IPS DF 4.7 (cell line): ENCODE data around the gene GUSB.
"Not testable (repeated sequence)": the region's sequence is repeated elsewhere in the genome, so short reads cannot be mapped to it uniquely, and the experiment has no call there.

Experiments used
- DNase-seq: peaks from one replicate; pipeline ENCODE4 v3.0.0-alpha.2; 2013; ENCODE audit warnings: low spot score; ENCODE audit errors: extremely low read depth

The GUSB gene

GRCh38 chr7:65975814-65976445 lies 6.1 kb downstream of the GUSB start:
- DNase-seq, result no peak

GRCh38 chr7:65974876-65975275 lies 7.1 kb downstream of the GUSB start:
- no peak for DNase-seq

GRCh38 chr7:65974191-65974801 lies 7.7 kb downstream of the GUSB start:
- no peak for DNase-seq

- no peak for DNase-seq
Observed at GRCh38 chr7:65972976-65973375, 9.0 kb downstream of the GUSB start.

GRCh38 chr7:65971021-65971420 lies 11.0 kb downstream of the GUSB start:
- no peak for DNase-seq

- DNase-seq, result no peak
Observed at GRCh38 chr7:65968256-65969185, 13.5 kb downstream of the GUSB start.

GRCh38 chr7:65967361-65968155 lies 14.5 kb downstream of the GUSB start:
- DNase-seq, result no peak

GRCh38 chr7:65966146-65966545 lies 15.9 kb downstream of the GUSB start:
- no peak for DNase-seq

GRCh38 chr7:65964671-65965070 lies 17.3 kb downstream of the GUSB start:
- DNase-seq, result not testable (repeated sequence)

GRCh38 chr7:65962033-65962432 lies 20.0 kb downstream of the GUSB start:
- no peak for DNase-seq

GRCh38 chr7:65960351-65961074 lies 21.5 kb downstream of the GUSB start:
- DNase-seq, result no peak

GRCh38 chr7:65955718-65956117 lies 26.3 kb downstream of the GUSB start:
- no peak for DNase-seq

- no peak for DNase-seq
Observed at GRCh38 chr7:65953890-65954450, 28.0 kb downstream of the GUSB start.

GRCh38 chr7:65953001-65953720 lies 28.9 kb downstream of the GUSB start:
- DNase-seq, result no peak

GRCh38 chr7:65951837-65952578 lies 30.0 kb downstream of the GUSB start:
- no peak for DNase-seq

- DNase-seq, result no peak
Observed at GRCh38 chr7:65946904-65947303, 35.1 kb downstream of the GUSB start.

GRCh38 chr7:65945787-65946186 lies 36.2 kb downstream of the GUSB start:
- not testable (repeated sequence) for DNase-seq

GRCh38 chr7:65938336-65938895 lies 43.6 kb downstream of the GUSB start:
- no peak for DNase-seq

GRCh38 chr7:65937296-65937695 lies 44.7 kb downstream of the GUSB start:
- no peak for DNase-seq
